Uterus (tissue), 4 donors: ENCODE data around the gene LRRC49. TPM values are rescaled to one million over a fixed set of nuclear protein-coding genes. Genes with fewer than 3 reads are reported as not detected.
"Not testable (repeated sequence)": the region's sequence is repeated elsewhere in the genome, so short reads cannot be mapped to it uniquely, and the experiment has no call there.

Experiments used
- DNase-seq, 2 donors: peaks; one replicate each; pipeline ENCODE4 v3.0.0-alpha.2; 2019 to 2020
- H3K27ac ChIP-seq, 2 donors: fragments of 200-600 bp; sonication (generic); 1 replicate in 1 of 2; 2 replicates in 1 of 2; pipeline ENCODE4 v1.5.1; 2016 to 2018
- H3K27me3 ChIP-seq, 2 donors: fragments of 200-600 bp; sonication (generic); one replicate each; pipeline ENCODE4 v1.5.1; 2018 to 2019; ENCODE audit warnings: control low read depth in 1 of 2
- H3K36me3 ChIP-seq, 2 donors: fragments of 200-600 bp; sonication (generic); one replicate each; pipeline ENCODE4 v1.5.1; 2019; ENCODE audit warnings: control low read depth in 1 of 2
- H3K4me1 ChIP-seq, 2 donors: fragments of 200-600 bp; sonication (generic); one replicate each; pipeline ENCODE4 v1.5.1; 2018 to 2019; ENCODE audit warnings: control low read depth in 1 of 2
- H3K4me3 ChIP-seq, 2 donors: fragments of 200-600 bp; sonication (generic); 1 replicate in 1 of 2; 2 replicates in 1 of 2; pipeline ENCODE4 v1.5.1; 2018 to 2019; ENCODE audit warnings: mild to moderate bottlenecking in 1 of 2
- H3K9me3 ChIP-seq, 2 donors: fragments of 200-600 bp; sonication (generic); one replicate each; pipeline ENCODE4 v1.5.1; 2019; ENCODE audit warnings: control low read depth in 1 of 2
- POLR2A ChIP-seq, 2 donors: fragments of 450-650 bp; IDR thresholded peaks; one replicate each; pipeline ENCODE4 v1.6.1; 2016; ENCODE audit warnings: antibody characterized with exemption in 2 of 2, mild to moderate bottlenecking in 1 of 2, moderate library complexity in 1 of 2
- intact Hi-C: fragments of 100-400 bp; cut with DNase I; formaldehyde crosslinking; loops from one replicate; pipeline ENCODE4 v1.15.1; 2023; ENCODE audit warnings: low total_unique reads
- total RNA-seq, 4 donors: library from RNA; depleted of rRNA in 3 of 4; stranded (reverse); fragments of >200 nt in 3 of 4; gene quantifications; one replicate each; pipeline versions ENCODE4 v1.1.0 to v1.2.4, GENCODE V29; 2014 to 2023
- TF ChIP-seq, protein P1 (sequence below), 4 experiments: fragments of 200-600 bp in 2 of 4; fragments of 450-650 bp in 2 of 4; sonication (generic) in 2 of 4; IDR thresholded peaks; one replicate each; pipeline ENCODE4 v1.5.1; 2016 to 2019; ENCODE audit warnings: antibody characterized with exemption in 4 of 4, mild to moderate bottlenecking in 2 of 4, moderate library complexity in 1 of 4
- donor health status: DM: yes; HTN: yes; CAD: no.

LRRC49 gene
- total RNA-seq, 4 donors from 2014 or later = 13.8 to 48.7 (median 19.7) TPM

DNA sequence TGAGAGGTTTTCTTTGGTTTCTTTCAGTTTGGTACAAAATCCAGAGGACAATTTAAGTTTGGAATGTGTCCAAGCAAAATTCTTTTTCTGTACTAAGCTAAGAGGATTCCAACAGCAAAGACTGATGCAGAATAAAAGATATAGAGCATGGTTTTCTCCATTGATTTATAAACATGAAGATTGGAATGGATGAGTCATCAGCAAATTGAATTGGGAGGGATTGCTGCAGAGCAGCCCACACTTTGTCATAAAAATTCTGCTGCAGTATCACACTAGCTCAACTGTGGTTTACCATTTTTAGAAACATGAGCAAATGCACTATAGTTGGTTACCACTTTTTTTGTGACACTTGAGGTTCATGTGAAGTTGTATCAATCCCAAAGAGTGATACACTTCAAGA lies 22.6 kb upstream of the LRRC49 start:
- H3K9me3 ChIP-seq = no peaks in the 10 kb centered on the region
- intact Hi-C loops = no loop called here
- TF ChIP-seq POLR2A (IDR thresholded peaks at IDR 0.05) = no peak
- TF ChIP-seq, protein P1, sequence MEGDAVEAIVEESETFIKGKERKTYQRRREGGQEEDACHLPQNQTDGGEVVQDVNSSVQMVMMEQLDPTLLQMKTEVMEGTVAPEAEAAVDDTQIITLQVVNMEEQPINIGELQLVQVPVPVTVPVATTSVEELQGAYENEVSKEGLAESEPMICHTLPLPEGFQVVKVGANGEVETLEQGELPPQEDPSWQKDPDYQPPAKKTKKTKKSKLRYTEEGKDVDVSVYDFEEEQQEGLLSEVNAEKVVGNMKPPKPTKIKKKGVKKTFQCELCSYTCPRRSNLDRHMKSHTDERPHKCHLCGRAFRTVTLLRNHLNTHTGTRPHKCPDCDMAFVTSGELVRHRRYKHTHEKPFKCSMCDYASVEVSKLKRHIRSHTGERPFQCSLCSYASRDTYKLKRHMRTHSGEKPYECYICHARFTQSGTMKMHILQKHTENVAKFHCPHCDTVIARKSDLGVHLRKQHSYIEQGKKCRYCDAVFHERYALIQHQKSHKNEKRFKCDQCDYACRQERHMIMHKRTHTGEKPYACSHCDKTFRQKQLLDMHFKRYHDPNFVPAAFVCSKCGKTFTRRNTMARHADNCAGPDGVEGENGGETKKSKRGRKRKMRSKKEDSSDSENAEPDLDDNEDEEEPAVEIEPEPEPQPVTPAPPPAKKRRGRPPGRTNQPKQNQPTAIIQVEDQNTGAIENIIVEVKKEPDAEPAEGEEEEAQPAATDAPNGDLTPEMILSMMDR (IDR thresholded peaks at IDR 0.05) = no peak
- H3K4me3 ChIP-seq = no peak overlapping the region
- no peak for DNase-seq
- peak overlapping the region; percentile 7 to 36 for H3K27ac ChIP-seq
- no peaks in the 10 kb centered on the region for H3K27me3 ChIP-seq
- no peaks in the 10 kb centered on the region for H3K36me3 ChIP-seq
- peaks cover 0 to 8% of the 10 kb centered on the region in 2 donors for H3K4me1 ChIP-seq

DNA sequence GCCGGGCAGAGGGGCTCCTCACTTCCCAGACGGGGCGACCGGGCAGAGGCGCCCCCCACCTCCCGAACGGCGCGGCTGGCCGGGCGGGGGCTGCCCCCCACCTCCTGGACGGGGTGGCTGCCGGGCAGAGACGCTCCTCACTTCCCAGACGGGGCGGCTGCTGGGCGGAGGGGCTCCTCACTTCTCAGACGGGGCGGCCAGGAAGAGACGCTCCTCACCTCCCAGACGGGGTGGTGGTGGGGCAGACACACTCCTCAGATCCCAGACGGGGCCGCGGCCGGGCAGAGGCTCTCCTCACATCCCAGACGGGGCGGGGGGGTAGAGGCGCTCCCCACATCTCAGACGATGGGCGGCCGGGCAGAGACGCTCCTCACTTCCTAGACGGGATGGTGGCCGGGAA lies 21.1 kb upstream of the LRRC49 start:
- H3K27me3 ChIP-seq, H3K9me3 ChIP-seq, H3K27ac ChIP-seq, H3K4me3 ChIP-seq, H3K4me1 ChIP-seq, H3K36me3 ChIP-seq, DNase-seq, intact Hi-C loops: not testable (repeated sequence)

DNA sequence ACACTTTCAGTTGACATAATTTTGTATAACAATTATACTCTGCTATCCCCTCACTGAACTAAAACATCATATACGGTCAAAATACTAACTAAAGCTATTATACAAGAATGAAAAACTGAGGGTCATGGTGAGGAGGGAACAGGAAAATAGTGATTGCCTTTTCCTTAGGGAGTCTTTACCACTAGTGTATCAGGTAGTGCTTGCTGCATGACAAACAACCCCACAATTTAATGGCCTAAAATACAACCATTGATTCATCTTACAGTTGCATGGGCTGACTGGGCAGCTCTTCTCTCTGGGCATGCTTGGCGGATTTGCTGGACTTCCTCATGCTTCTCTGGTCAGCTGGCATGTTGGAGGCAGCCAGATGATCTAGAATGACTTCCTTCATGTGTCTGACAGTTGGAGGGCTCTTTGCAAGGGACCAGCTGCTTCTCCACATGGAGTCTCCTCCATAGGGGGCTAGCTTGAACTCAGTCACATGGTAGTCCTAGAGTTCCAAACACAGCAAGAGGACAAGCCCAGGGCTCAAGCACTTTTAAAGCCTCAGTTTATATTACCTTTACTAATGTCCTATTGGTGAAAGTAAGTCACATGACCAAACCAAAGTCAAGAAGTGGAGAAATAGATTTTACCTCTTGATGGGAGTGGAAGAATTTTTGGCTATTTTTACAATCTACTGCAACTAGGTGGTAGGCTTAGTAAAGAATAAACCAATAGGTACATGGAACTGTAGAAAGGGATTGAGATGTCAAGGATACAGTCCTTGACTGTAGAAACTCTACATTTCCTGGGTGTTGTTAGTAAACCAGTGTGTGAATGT lies 19.2 kb upstream of the LRRC49 start:
- no peaks in the 10 kb centered on the region for H3K36me3 ChIP-seq
- DNase-seq = no peak
- peaks cover 0 to 8% of the 10 kb centered on the region in 2 donors for H3K4me1 ChIP-seq
- TF ChIP-seq, protein P1 (IDR thresholded peaks at IDR 0.05) = no peak
- no peak for TF ChIP-seq POLR2A (IDR thresholded peaks at IDR 0.05)
- no peak overlapping the region for H3K27ac ChIP-seq
- intact Hi-C loops = no loop called here
- no peaks in the 10 kb centered on the region for H3K27me3 ChIP-seq
- no peak overlapping the region for H3K4me3 ChIP-seq
- H3K9me3 ChIP-seq = no peaks in the 10 kb centered on the region

GRCh38 chr15:70875001-70875782 lies 17.4 kb upstream of the LRRC49 start:
- Histone ChIP-seq H3K36me3 (no peaks in the 10 kb centered on the region), H3K4me3 (no peak overlapping the region), H3K9me3 (no peaks in the 10 kb centered on the region), H3K27ac (no peak overlapping the region), H3K4me1 (peaks cover 0 to 3% of the 10 kb centered on the region in 2 donors), H3K27me3 (no peaks in the 10 kb centered on the region)
- intact Hi-C loops = no loop called here
- DNase-seq = no peak
- TF ChIP-seq POLR2A (IDR thresholded peaks at IDR 0.05) = no peak
- TF ChIP-seq, protein P1 (IDR thresholded peaks at IDR 0.05) = peak; percentile 49 to 72 (median 64)

DNA sequence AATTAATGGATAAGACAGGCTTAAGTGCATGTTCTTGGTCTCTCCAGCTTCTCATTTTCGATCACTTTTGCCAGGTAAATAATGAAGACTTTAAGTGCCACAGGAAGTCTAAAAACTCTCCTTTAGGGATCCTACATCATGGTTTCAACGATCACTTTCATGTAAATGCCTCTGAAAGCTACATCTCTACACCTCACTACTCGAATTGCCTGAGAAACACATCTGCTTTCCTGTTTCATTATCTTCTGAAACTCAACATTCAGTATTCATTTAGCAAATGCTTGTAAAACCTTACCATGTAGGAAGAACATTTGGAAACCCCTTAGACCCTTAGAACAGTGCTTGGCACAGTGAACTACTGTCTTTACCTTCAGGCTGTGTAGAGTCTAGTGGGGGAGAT lies 16.6 kb upstream of the LRRC49 start:
- no peaks in the 10 kb centered on the region for H3K27me3 ChIP-seq
- no peaks in the 10 kb centered on the region for H3K36me3 ChIP-seq
- no peaks in the 10 kb centered on the region for H3K4me1 ChIP-seq
- no peak for DNase-seq
- TF ChIP-seq, protein P1 (IDR thresholded peaks at IDR 0.05) = no peak
- no peak for TF ChIP-seq POLR2A (IDR thresholded peaks at IDR 0.05)
- intact Hi-C loops = no loop called here
- H3K9me3 ChIP-seq = no peaks in the 10 kb centered on the region
- no peak overlapping the region for H3K4me3 ChIP-seq
- no peak overlapping the region for H3K27ac ChIP-seq
